Peyer's patch (tissue), 4 donors: ENCODE measurements around the gene NMS.

Experiments
- CTCF ChIP-seq, 6 experiments: fragments of 450-650 bp in 4 of 6; fragments of 200-600 bp in 2 of 6; sonication (generic) in 1 of 6; IDR thresholded peaks; one replicate each; pipeline ENCODE4 v1.5.1; 2017 to 2019; ENCODE audit warnings: antibody characterized with exemption in 6 of 6, mild to moderate bottlenecking in 3 of 6, moderate library complexity in 1 of 6
- POLR2A ChIP-seq, 2 donors: fragments of 450-650 bp; IDR thresholded peaks; one replicate each; pipeline ENCODE4 v1.5.1; 2017; ENCODE audit warnings: antibody characterized with exemption in 2 of 2, mild to moderate bottlenecking in 2 of 2, moderate library complexity in 2 of 2

GRCh38 chr2:100446696-100447095 lies 23.6 kb upstream of the NMS start:
- TF ChIP-seq CTCF (IDR thresholded peaks at IDR 0.05), result no peak
- no peak for TF ChIP-seq POLR2A (IDR thresholded peaks at IDR 0.05)
